Fibroblast of lung (primary cell): ENCODE measurements around the gene RBM20. TPM values are rescaled to one million over a fixed set of nuclear protein-coding genes. Genes with fewer than 3 reads are reported as not detected.

Experiments
- DNase-seq, 2 donors: peaks; one replicate each; pipeline versions ENCODE4 v3.0.0 to v3.0.0-alpha.2; 2010; ENCODE audit warnings: low read depth in 2 of 2
- H2AFZ ChIP-seq: 2 replicates; pipeline ENCODE4 v1.5.1; 2012; ENCODE audit warnings: low read length, control low read depth, inconsistent platforms
- H3K27ac ChIP-seq: 2 replicates; pipeline ENCODE4 v1.5.1; 2011; ENCODE audit warnings: low read length, control low read depth; ENCODE audit not compliant: insufficient read depth
- H3K27me3 ChIP-seq: 2 replicates; pipeline ENCODE4 v1.5.1; 2011; ENCODE audit warnings: mild to moderate bottlenecking, low read length; ENCODE audit not compliant: control insufficient read depth, insufficient read depth
- H3K36me3 ChIP-seq: 2 replicates; pipeline ENCODE4 v1.5.1; 2011; ENCODE audit warnings: low read length; ENCODE audit not compliant: control insufficient read depth, insufficient read depth
- H3K4me1 ChIP-seq: 2 replicates; pipeline ENCODE4 v1.5.1; 2011; ENCODE audit warnings: low read length; ENCODE audit not compliant: control insufficient read depth, insufficient read depth; ENCODE audit errors: extremely low read depth
- H3K4me2 ChIP-seq: 2 replicates; pipeline ENCODE4 v1.5.1; 2011; ENCODE audit warnings: low read length, control low read depth; ENCODE audit not compliant: insufficient read depth; ENCODE audit errors: extremely low read depth
- H3K4me3 ChIP-seq, 4 experiments: fragments of 200-600 bp in 1 of 4; sonication (generic) in 1 of 4; replicated peaks in 1 of 4; 2 replicates each; pipeline ENCODE4 v1.5.1; 2011 to 2016; ENCODE audit warnings: low read length in 4 of 4, low read depth in 3 of 4, mild to moderate bottlenecking in 3 of 4, control low read depth in 2 of 4, inconsistent platforms in 1 of 4, mixed read lengths in 1 of 4; ENCODE audit not compliant: insufficient read depth in 1 of 4; ENCODE audit errors: control extremely low read depth in 1 of 4
- H3K79me2 ChIP-seq: 2 replicates; pipeline ENCODE4 v1.5.1; 2012; ENCODE audit warnings: mild to moderate bottlenecking, low read length, inconsistent platforms; ENCODE audit not compliant: control insufficient read depth, insufficient read depth
- H3K9ac ChIP-seq: 2 replicates; pipeline ENCODE4 v1.5.1; 2011; ENCODE audit warnings: mild to moderate bottlenecking, low read length, control low read depth; ENCODE audit not compliant: insufficient read depth
- H3K9me3 ChIP-seq: 2 replicates; pipeline ENCODE4 v1.5.1; 2012; ENCODE audit warnings: low read depth, low read length; ENCODE audit not compliant: control insufficient read depth, insufficient read depth
- H4K20me1 ChIP-seq: 2 replicates; pipeline ENCODE4 v1.5.1; 2011; ENCODE audit warnings: low read length; ENCODE audit not compliant: control insufficient read depth, insufficient read depth; ENCODE audit errors: extremely low read depth
- CTCF ChIP-seq, 2 donors: IDR thresholded peaks in 1 of 2; conservative IDR thresholded peaks in 1 of 2; 1 replicate in 1 of 2; 2 replicates in 1 of 2; pipeline ENCODE4 v1.5.1; 2011 to 2012; ENCODE audit warnings: low read length in 2 of 2, control low read depth in 1 of 2, inconsistent platforms in 1 of 2, low read depth in 1 of 2, mild to moderate bottlenecking in 1 of 2
- EZH2 ChIP-seq: IDR thresholded peaks from 2 replicates; pipeline ENCODE4 v1.5.1; 2012; ENCODE audit warnings: low read length, control low read depth, mild to moderate bottlenecking; ENCODE audit errors: missing control alignments
- polyA plus RNA-seq, 2 donors: library from polyadenylated mRNA; depleted of rRNA in 1 of 2; stranded (reverse) in 1 of 2; unstranded in 1 of 2; fragments of >200 nt; gene quantifications; 2 replicates each; pipeline ENCODE4 v1.2.1, GENCODE V29; 2011 to 2012; ENCODE audit warnings: missing spikeins in 1 of 2
- total RNA-seq: library from RNA; depleted of rRNA; stranded (reverse); fragments of >200 nt; gene quantifications from 2 replicates; pipeline ENCODE4 v1.2.1, GENCODE V29; 2014

Gene RBM20
- total and polyA plus RNA-seq, 2 donors (not counting 1 experiment from before 2014, with no cell fraction given), result under 0.01 to 0.05 TPM

GRCh38 chr10:110778211-110778610, 134.1 kb downstream of the RBM20 start:
- Histone ChIP-seq H3K9ac (no peak overlapping the region), H2AFZ (no peak overlapping the region), H3K4me1 (no peaks in the 10 kb centered on the region), H3K36me3 (no peaks in the 10 kb centered on the region), H3K4me3 (no peak overlapping the region), H3K4me2 (no peak overlapping the region), H4K20me1 (no peaks in the 10 kb centered on the region), H3K27me3 (peaks cover 3% of the 10 kb centered on the region), H3K27ac (no peak overlapping the region), H3K9me3 (no peaks in the 10 kb centered on the region), H3K79me2 (no peaks in the 10 kb centered on the region)
- TF ChIP-seq EZH2, result no peak
- TF ChIP-seq CTCF (conservative IDR thresholded peaks at IDR 0.05 in 1 of 2, IDR thresholded peaks at IDR 0.05 in 1 of 2; ENCODE audit: low read depth in 1 of 2, low read length in 2 of 2), result no peak
- DNase-seq, result no peak

- no peak overlapping the region for H3K9ac ChIP-seq
- H3K27me3 ChIP-seq, result peaks cover 3% of the 10 kb centered on the region
- H3K36me3 ChIP-seq, result no peaks in the 10 kb centered on the region
- no peaks in the 10 kb centered on the region for H3K9me3 ChIP-seq
- H3K27ac ChIP-seq, result no peak overlapping the region
- H2AFZ ChIP-seq, result no peak overlapping the region
- no peaks in the 10 kb centered on the region for H4K20me1 ChIP-seq
- H3K79me2 ChIP-seq, result no peaks in the 10 kb centered on the region
- H3K4me1 ChIP-seq, result no peaks in the 10 kb centered on the region
- no peak for TF ChIP-seq EZH2
- H3K4me2 ChIP-seq, result no peak overlapping the region
- H3K4me3 ChIP-seq, result no peak overlapping the region
- no peak for DNase-seq
Observed at GRCh38 chr10:110779489-110779888, 135.4 kb downstream of the RBM20 start.

GRCh38 chr10:110780704-110781103, 136.6 kb downstream of the RBM20 start:
- H3K4me3 ChIP-seq, result no peak overlapping the region
- no peak overlapping the region for H3K9ac ChIP-seq
- H4K20me1 ChIP-seq, result no peaks in the 10 kb centered on the region
- no peaks in the 10 kb centered on the region for H3K79me2 ChIP-seq
- H2AFZ ChIP-seq, result no peak overlapping the region
- H3K36me3 ChIP-seq, result no peaks in the 10 kb centered on the region
- no peak overlapping the region for H3K27ac ChIP-seq
- peaks cover 3% of the 10 kb centered on the region for H3K27me3 ChIP-seq
- H3K4me2 ChIP-seq, result no peak overlapping the region
- H3K9me3 ChIP-seq, result no peaks in the 10 kb centered on the region
- DNase-seq, result no peak
- TF ChIP-seq CTCF (conservative IDR thresholded peaks at IDR 0.05 in 1 of 2, IDR thresholded peaks at IDR 0.05 in 1 of 2; ENCODE audit: low read depth in 1 of 2, low read length in 2 of 2), result no peak
- no peak for TF ChIP-seq EZH2
- H3K4me1 ChIP-seq, result no peaks in the 10 kb centered on the region
